Measurements from ENCODE around the gene ZNF598. TPM values are rescaled to one million over a fixed set of nuclear protein-coding genes. Genes with fewer than 3 reads are reported as not detected.
A peak's percentile ranks its signal among the peaks of the same experiment; 100 is the strongest.

ZNF598 gene
- total and polyA plus RNA-seq, 2 of the 13 experiments (the other 11 are each of a cell fraction or from before 2014, with no cell fraction given), result 13.5 to 14.2 TPM

- TF ChIP-seq ZNF18 (CRISPR knock-in tag; IDR thresholded peaks at IDR 0.05; ENCODE audit: insufficient replicate concordance), result no peak
- TF ChIP-seq ZBTB33 (CRISPR knock-in tag; IDR thresholded peaks at IDR 0.05), result no peak
- TF ChIP-seq ETS1 (CRISPR knock-in tag; IDR thresholded peaks at IDR 0.05), result no peak
- TF ChIP-seq ZEB1 (IDR thresholded peaks at IDR 0.05; ENCODE audit: insufficient replicate concordance, low read depth), result no peak
- no peak for TF ChIP-seq SIN3B (IDR thresholded peaks at IDR 0.05; ENCODE audit: low read length)
- TF ChIP-seq TAF15 (IDR thresholded peaks at IDR 0.05; ENCODE audit: low read depth, low read length, poor library complexity, severe bottlenecking), result no peak
- TF ChIP-seq ZNF790 (CRISPR knock-in tag; IDR thresholded peaks at IDR 0.05; ENCODE audit: borderline replicate concordance), result no peak
- no peak for TF ChIP-seq ZNF512B (CRISPR knock-in tag; IDR thresholded peaks at IDR 0.05; ENCODE audit: borderline replicate concordance)
- no peak for TF ChIP-seq IKZF5 (CRISPR knock-in tag; IDR thresholded peaks at IDR 0.05)
- no peak for TF ChIP-seq NFE2L2 (IDR thresholded peaks at IDR 0.05; ENCODE audit: low read length)
- no peak for TF ChIP-seq ZNF580 (CRISPR knock-in tag; IDR thresholded peaks at IDR 0.05; ENCODE audit: borderline replicate concordance, low read depth)
- TF ChIP-seq GPBP1L1 (CRISPR knock-in tag; IDR thresholded peaks at IDR 0.05), result no peak
- TF ChIP-seq ATF7 (IDR thresholded peaks at IDR 0.05), result peak; percentile 59
- no peak for TF ChIP-seq ATF7 (CRISPR knock-in tag; IDR thresholded peaks at IDR 0.05)
Observed at GRCh38 chr16:2015117-2015946, 5.7 kb upstream of the ZNF598 start (continued).

Data from HepG2 (cell line).